Measurements from ENCODE around the gene INSYN2B.

DNA sequence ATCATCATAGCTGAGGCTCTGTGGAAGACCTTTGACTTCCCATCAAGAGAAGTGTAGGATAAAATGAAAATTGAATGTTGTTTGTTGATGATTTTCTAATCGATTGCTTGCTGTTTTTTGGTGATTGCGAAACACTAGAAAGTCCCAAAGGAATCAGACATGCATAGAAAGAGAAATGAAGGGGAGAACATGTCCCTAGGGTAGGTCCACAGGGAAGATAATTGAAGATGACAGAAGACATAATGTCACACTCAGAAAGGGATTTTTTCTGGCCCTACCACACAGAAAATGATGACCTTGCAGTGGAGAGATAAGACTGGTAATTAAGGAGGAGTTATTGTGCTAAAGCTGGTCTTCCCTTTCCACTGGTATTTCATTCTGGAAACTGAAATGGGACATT, 62.8 kb downstream of the INSYN2B start:
- TF ChIP-seq, protein P1, sequence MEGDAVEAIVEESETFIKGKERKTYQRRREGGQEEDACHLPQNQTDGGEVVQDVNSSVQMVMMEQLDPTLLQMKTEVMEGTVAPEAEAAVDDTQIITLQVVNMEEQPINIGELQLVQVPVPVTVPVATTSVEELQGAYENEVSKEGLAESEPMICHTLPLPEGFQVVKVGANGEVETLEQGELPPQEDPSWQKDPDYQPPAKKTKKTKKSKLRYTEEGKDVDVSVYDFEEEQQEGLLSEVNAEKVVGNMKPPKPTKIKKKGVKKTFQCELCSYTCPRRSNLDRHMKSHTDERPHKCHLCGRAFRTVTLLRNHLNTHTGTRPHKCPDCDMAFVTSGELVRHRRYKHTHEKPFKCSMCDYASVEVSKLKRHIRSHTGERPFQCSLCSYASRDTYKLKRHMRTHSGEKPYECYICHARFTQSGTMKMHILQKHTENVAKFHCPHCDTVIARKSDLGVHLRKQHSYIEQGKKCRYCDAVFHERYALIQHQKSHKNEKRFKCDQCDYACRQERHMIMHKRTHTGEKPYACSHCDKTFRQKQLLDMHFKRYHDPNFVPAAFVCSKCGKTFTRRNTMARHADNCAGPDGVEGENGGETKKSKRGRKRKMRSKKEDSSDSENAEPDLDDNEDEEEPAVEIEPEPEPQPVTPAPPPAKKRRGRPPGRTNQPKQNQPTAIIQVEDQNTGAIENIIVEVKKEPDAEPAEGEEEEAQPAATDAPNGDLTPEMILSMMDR (IDR thresholded peaks at IDR 0.05; ENCODE audit: insufficient read depth, low read length) = no peak
- TF ChIP-seq, protein P2, sequence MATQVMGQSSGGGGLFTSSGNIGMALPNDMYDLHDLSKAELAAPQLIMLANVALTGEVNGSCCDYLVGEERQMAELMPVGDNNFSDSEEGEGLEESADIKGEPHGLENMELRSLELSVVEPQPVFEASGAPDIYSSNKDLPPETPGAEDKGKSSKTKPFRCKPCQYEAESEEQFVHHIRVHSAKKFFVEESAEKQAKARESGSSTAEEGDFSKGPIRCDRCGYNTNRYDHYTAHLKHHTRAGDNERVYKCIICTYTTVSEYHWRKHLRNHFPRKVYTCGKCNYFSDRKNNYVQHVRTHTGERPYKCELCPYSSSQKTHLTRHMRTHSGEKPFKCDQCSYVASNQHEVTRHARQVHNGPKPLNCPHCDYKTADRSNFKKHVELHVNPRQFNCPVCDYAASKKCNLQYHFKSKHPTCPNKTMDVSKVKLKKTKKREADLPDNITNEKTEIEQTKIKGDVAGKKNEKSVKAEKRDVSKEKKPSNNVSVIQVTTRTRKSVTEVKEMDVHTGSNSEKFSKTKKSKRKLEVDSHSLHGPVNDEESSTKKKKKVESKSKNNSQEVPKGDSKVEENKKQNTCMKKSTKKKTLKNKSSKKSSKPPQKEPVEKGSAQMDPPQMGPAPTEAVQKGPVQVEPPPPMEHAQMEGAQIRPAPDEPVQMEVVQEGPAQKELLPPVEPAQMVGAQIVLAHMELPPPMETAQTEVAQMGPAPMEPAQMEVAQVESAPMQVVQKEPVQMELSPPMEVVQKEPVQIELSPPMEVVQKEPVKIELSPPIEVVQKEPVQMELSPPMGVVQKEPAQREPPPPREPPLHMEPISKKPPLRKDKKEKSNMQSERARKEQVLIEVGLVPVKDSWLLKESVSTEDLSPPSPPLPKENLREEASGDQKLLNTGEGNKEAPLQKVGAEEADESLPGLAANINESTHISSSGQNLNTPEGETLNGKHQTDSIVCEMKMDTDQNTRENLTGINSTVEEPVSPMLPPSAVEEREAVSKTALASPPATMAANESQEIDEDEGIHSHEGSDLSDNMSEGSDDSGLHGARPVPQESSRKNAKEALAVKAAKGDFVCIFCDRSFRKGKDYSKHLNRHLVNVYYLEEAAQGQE (IDR thresholded peaks at IDR 0.05; ENCODE audit: insufficient replicate concordance, low read depth) = no peak
- TF ChIP-seq POLR2AphosphoS5 (IDR thresholded peaks at IDR 0.05; ENCODE audit: low read depth) = no peak

All from HL-60 (cell line).